Coronary artery (tissue), 2 donors: ENCODE results near the gene KLHL28.

ENCODE experiments used
- DNase-seq: peaks from one replicate; pipeline ENCODE4 v3.0.0-alpha.2; 2017; ENCODE audit warnings: low spot score
- H3K27ac ChIP-seq, 2 donors: fragments of 200-600 bp; sonication (generic); one replicate each; pipeline ENCODE4 v1.5.1; 2016 to 2019
- H3K4me3 ChIP-seq: fragments of 200-600 bp; sonication (generic); 2 replicates; pipeline ENCODE4 v1.5.1; 2016; ENCODE audit warnings: mild to moderate bottlenecking, moderate library complexity
- CTCF ChIP-seq: fragments of 200-600 bp; sonication (generic); IDR thresholded peaks from one replicate; pipeline ENCODE4 v1.5.1; 2019; ENCODE audit warnings: antibody characterized with exemption

Gene KLHL28

GRCh38 chr14:44960646-44961045 lies 1.1 kb downstream of the KLHL28 start:
- no peak for DNase-seq
- Histone ChIP-seq H3K27ac (peak overlapping the region; percentile 85 to 93), H3K4me3 (peak overlapping the region; percentile 81)
- TF ChIP-seq CTCF, result no peak

GRCh38 chr14:44960146-44960545 lies 1.6 kb downstream of the KLHL28 start:
- DNase-seq, result no peak
- no peak overlapping the region for H3K27ac ChIP-seq

GRCh38 chr14:44959538-44959937 lies 2.2 kb downstream of the KLHL28 start:
- TF ChIP-seq CTCF, result no peak
- Histone ChIP-seq H3K4me3 (peak overlapping the region; percentile 81), H3K27ac (no peak overlapping the region)
- DNase-seq, result no peak

More at GRCh38 chr14:44960146-44960545, 1.6 kb downstream of the KLHL28 start:
- peak overlapping the region; percentile 81 for H3K4me3 ChIP-seq
- no peak for TF ChIP-seq CTCF

GRCh38 chr14:44956866-44957265 lies 4.9 kb downstream of the KLHL28 start:
- Histone ChIP-seq H3K4me3 (no peak overlapping the region), H3K27ac (no peak overlapping the region)
- no peak for DNase-seq
- no peak for TF ChIP-seq CTCF

GRCh38 chr14:44955528-44955927 lies 6.2 kb downstream of the KLHL28 start:
- DNase-seq, result no peak
- Histone ChIP-seq H3K27ac (no peak overlapping the region), H3K4me3 (no peak overlapping the region)
- TF ChIP-seq CTCF, result no peak

- Histone ChIP-seq H3K27ac (no peak overlapping the region), H3K4me3 (no peak overlapping the region)
- no peak for DNase-seq
- no peak for TF ChIP-seq CTCF
Measured at GRCh38 chr14:44954750-44955149, 7.0 kb downstream of the KLHL28 start.

GRCh38 chr14:44952391-44953110 lies 9.2 kb downstream of the KLHL28 start:
- Histone ChIP-seq H3K27ac (no peak overlapping the region), H3K4me3 (no peak overlapping the region)
- TF ChIP-seq CTCF, result no peak
- no peak for DNase-seq
